Activated T-cell treated with anti-CD3 and anti-CD28 coated beads, Interleukin-2, amount 50 U/mL, for 4 hours (primary cell): Measurements from ENCODE around the gene ZBTB7A. TPM values are rescaled to one million over a fixed set of nuclear protein-coding genes. Genes with fewer than 3 reads are reported as not detected.
"Not testable (repeated sequence)": the region's sequence is repeated elsewhere in the genome, so short reads cannot be mapped to it uniquely, and the experiment has no call there.

ENCODE experiments used
- ATAC-seq, 2 donors: fragments of 200-7000 bp; cut with Tn5 transposase; one replicate each; pipeline ENCODE4 v1.10.0; 2021
- DNase-seq: peaks from one replicate; pipeline ENCODE4 v3.0.0-alpha.2; 2020
- H3K27me3 Mint-ChIP-seq: one replicate; pipeline ENCODE4 v1.8.0; 2021; ENCODE audit warnings: low read depth, mixed read lengths
- H3K36me3 Mint-ChIP-seq: one replicate; pipeline ENCODE4 v1.8.0; 2022; ENCODE audit warnings: mixed read lengths; ENCODE audit not compliant: insufficient read depth
- H3K4me1 Mint-ChIP-seq: one replicate; pipeline ENCODE4 v1.8.0; 2021; ENCODE audit warnings: low read depth, mixed read lengths
- H3K4me3 Mint-ChIP-seq: one replicate; pipeline ENCODE4 v1.8.0; 2021; ENCODE audit warnings: mild to moderate bottlenecking, moderate library complexity, mixed read lengths
- H3K9me3 Mint-ChIP-seq: one replicate; pipeline ENCODE4 v1.8.0; 2021; ENCODE audit warnings: mixed read lengths
- total RNA-seq, 3 donors: library from RNA; stranded (reverse); gene quantifications; one replicate each; pipeline ENCODE4 v1.2.1, GENCODE V29; 2021

ZBTB7A gene
- total RNA-seq, 3 donors from 2014 or later, result 46.6 to 49.6 (median 47.4) TPM

DNA sequence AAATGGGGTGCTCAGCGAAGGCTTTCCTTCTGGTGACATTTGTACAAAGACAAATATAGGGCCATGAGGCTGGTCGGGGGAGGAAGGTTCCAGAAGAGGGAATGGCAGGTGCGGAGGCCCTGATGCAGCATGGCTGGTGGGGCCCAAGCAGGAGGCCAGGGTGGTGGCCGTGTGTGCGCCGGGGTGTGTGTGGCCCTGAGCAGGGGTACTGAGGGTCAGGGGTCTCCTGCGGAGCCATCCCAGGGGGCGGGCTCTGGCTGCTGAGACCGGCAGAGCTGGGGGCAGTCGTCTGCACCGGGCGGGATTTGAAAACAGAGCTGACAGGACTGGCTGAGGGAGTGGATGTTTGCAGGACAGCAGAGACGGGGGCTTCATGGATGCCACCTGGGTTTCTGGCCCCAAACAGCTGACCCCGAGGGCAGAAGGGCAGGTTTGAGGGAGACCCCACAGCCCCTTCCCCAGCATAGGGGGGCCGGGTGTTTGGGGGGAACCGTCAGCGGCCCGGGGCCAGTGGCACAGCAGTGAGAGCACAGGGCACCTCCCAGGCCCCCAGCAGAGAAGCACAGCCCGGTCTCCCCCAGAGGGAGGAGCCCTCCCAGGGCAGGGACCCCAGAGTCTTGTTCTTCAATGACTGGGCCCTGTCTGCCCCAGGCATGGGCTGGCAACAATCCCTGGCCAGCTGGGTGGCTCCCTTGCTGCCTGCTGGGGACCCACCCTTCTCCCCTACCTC lies 47.8 kb downstream of the ZBTB7A start:
- no peak for ATAC-seq
- Mint-ChIP-seq H3K4me3 (no peak overlapping the region), H3K4me1 (peaks cover 3% of the 10 kb centered on the region), H3K27me3 (no peaks in the 10 kb centered on the region), H3K9me3 (no peaks in the 10 kb centered on the region), H3K36me3 (peaks cover 7% of the 10 kb centered on the region)
- DNase-seq, result no peak

- Mint-ChIP-seq H3K36me3 (peaks cover 7% of the 10 kb centered on the region), H3K4me1 (peaks cover 3% of the 10 kb centered on the region), H3K4me3 (no peak overlapping the region), H3K9me3 (no peaks in the 10 kb centered on the region), H3K27me3 (no peaks in the 10 kb centered on the region)
- no peak for DNase-seq
- no peak for ATAC-seq
Measured at GRCh38 chr19:4018140-4018613, 48.5 kb downstream of the ZBTB7A start.

DNA sequence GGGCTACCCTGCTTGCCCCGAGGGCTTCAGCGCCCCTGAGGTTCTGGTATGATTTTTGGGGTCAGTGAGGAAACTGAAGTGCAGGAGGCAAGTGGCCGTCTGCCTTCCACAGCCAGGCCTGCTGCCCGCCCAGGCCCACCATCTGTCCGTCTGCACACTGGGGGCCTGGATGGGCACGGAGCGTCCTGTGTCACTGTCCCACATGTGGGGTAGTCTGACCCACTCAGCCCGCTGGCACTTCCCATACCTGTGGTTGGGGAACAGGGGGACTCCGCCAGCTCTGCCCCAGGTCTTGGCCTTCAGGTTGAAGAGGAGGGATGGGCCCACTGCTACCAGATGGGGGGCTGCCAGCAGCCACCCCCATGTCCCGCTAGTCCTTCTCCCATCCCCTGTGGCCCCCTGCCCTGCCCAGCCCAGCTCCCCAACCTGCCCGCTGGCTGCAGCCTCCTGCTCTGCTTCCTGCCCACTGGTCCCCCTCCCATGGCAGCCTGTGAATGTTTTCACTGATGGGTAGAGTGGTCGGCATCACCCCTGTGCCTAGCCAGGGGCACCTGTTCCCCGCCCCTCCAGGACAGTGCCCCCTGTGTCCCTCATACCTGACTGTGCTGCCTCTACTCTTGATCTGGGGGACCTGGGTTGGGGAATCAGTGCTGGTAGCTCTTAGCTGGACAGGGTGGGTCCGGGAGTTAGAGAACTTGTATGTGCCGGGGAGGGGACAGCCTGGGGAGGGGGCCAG lies 49.6 kb downstream of the ZBTB7A start:
- Mint-ChIP-seq H3K4me3 (no peak overlapping the region), H3K9me3 (no peaks in the 10 kb centered on the region), H3K27me3 (no peaks in the 10 kb centered on the region), H3K36me3 (peaks cover 11% of the 10 kb centered on the region), H3K4me1 (peaks cover 8% of the 10 kb centered on the region)
- no peak for DNase-seq
- no peak for ATAC-seq

- ATAC-seq (no peak), DNase-seq (no peak)
- no peaks in the 10 kb centered on the region for H3K9me3 Mint-ChIP-seq
- peaks cover 9% of the 10 kb centered on the region for H3K36me3 Mint-ChIP-seq
- no peaks in the 10 kb centered on the region for H3K27me3 Mint-ChIP-seq
- H3K4me1 Mint-ChIP-seq, result peaks cover 8% of the 10 kb centered on the region
- H3K4me3 Mint-ChIP-seq, result no peak overlapping the region
Measured at GRCh38 chr19:4016486-4016885, 50.2 kb downstream of the ZBTB7A start.

DNA sequence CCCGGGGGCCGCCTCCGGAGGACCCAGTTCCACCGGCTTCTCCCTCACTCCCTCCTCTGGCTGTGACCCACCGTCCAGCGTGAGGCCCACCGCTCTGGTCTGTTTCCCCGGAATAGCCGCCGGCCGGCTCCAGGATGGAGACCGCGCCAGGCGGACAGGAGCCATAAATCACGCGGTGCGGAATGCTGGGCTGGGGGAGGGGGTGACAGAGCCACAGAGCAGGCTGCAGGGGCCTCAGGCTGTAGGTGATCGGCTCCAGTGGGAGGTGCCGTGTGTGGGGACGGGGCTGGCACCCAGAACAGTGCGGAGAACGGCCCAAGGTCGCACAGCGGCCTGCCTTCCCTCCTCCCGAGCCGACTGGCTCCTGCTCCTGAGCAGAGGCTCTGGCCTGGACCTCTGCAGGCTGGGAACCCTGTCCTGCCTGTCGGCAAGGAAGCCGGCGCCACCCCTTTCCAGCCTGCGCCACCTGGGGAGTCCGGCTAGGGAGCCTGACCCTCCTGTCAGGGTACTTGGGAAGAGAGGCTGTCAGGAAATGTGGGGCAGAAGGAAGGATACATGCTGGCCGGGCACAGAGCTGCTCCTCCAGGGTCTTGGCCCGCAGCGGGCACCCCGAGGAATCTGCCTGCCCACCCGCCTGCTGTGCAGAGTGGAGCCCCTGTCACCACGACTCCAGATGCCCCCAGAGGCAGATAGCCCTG lies 50.8 kb downstream of the ZBTB7A start:
- ATAC-seq (no peak), DNase-seq (no peak)
- Mint-ChIP-seq H3K27me3 (no peaks in the 10 kb centered on the region), H3K36me3 (peaks cover 8% of the 10 kb centered on the region), H3K4me1 (peaks cover 14% of the 10 kb centered on the region), H3K4me3 (no peak overlapping the region), H3K9me3 (no peaks in the 10 kb centered on the region)

DNA sequence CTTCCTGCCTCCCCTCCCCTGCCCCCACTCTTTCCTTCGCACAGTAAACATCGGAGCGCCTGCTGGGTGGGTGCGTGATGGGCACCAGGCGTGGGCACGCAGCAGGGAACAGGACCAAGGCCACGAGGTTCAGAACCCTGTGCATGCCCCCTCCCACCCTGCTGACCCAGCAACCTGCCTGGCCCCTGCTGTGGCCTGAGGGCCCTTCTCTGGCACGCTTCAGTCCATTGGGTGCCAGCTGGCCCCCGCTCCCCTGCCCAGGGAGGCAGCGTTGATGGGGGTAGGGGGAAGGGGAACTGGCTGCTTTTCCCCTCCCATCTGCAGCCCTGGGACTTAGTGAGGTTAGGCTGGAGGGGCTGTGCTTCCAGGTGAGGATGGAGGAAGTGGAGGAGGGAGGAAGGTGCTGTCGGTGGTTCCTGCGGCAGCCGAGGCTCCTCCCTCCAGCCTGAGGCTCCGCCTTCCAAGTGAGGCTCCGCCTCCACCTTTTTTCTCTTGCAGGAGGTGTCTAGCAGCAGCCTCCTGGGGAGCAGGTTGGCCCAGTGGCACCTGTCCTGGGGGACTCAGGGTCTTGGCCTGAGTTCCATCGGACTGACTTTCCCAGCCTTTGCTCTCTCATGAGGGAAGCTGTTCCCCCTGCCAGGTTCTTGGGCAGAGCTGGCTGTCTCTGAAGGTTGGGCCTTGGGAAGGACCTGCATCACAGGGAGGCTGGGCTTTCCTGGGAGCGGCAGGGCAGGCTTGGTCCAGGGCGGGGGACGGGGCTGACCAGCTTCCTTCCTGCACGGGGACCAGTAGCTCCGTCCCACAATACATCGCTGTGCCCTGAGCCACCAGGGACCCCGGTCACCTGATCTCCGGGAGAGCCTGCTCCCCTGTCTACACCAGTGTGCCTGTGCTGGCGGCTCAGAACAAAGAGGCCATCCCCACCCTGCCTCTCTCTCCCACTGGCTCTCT lies 51.9 kb downstream of the ZBTB7A start:
- no peaks in the 10 kb centered on the region for H3K9me3 Mint-ChIP-seq
- DNase-seq, result peak; percentile 23
- ATAC-seq, result peak; percentile 49 to 65

GRCh38 chr19:4013886-4014540 lies 52.7 kb downstream of the ZBTB7A start:
- Mint-ChIP-seq H3K4me3 (no peak overlapping the region), H3K36me3 (peaks cover 6% of the 10 kb centered on the region), H3K4me1 (peaks cover 26% of the 10 kb centered on the region), H3K27me3 (no peaks in the 10 kb centered on the region), H3K9me3 (no peaks in the 10 kb centered on the region)
- DNase-seq (no peak), ATAC-seq (no peak)

More for the DNA sequence above, 51.9 kb downstream of the ZBTB7A start:
- Mint-ChIP-seq H3K36me3 (peaks cover 6% of the 10 kb centered on the region), H3K27me3 (no peaks in the 10 kb centered on the region), H3K4me3 (no peak overlapping the region), H3K4me1 (peaks cover 19% of the 10 kb centered on the region)

GRCh38 chr19:4012975-4013634 lies 53.6 kb downstream of the ZBTB7A start:
- Mint-ChIP-seq H3K36me3 (peaks cover 6% of the 10 kb centered on the region), H3K27me3 (no peaks in the 10 kb centered on the region), H3K9me3 (no peaks in the 10 kb centered on the region), H3K4me3 (no peak overlapping the region), H3K4me1 (peaks cover 33% of the 10 kb centered on the region)
- ATAC-seq, result no peak
- no peak for DNase-seq

- no peak overlapping the region for H3K4me3 Mint-ChIP-seq
- peaks cover 6% of the 10 kb centered on the region for H3K36me3 Mint-ChIP-seq
- no peaks in the 10 kb centered on the region for H3K27me3 Mint-ChIP-seq
- ATAC-seq (no peak), DNase-seq (no peak)
- peaks cover 33% of the 10 kb centered on the region for H3K4me1 Mint-ChIP-seq
- H3K9me3 Mint-ChIP-seq, result no peaks in the 10 kb centered on the region
Measured at GRCh38 chr19:4012092-4012974, 54.4 kb downstream of the ZBTB7A start.

GRCh38 chr19:4011430-4011829 lies 55.3 kb downstream of the ZBTB7A start:
- ATAC-seq, H3K4me3 Mint-ChIP-seq, H3K27me3 Mint-ChIP-seq, H3K9me3 Mint-ChIP-seq, DNase-seq, H3K36me3 Mint-ChIP-seq: not testable (repeated sequence)
- peaks cover 33% of the 10 kb centered on the region for H3K4me1 Mint-ChIP-seq

DNA sequence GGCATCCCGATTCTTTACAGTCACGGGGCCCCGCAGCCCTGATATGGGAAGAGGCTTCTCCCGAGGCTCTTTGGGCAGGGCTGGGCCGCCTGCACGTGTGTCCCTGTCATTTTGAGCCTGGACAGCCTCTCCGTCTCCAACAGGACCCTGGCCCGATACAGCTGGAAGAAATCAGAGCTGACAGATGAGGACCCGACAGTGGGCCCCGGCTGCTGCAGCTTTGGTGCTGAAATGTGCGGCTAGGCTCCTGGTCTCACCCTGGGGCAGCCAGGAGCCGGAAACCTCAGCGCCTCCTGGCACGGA lies 55.9 kb downstream of the ZBTB7A start:
- Mint-ChIP-seq H3K27me3 (no peaks in the 10 kb centered on the region), H3K4me1 (peaks cover 36% of the 10 kb centered on the region), H3K4me3 (no peak overlapping the region), H3K36me3 (peaks cover 6% of the 10 kb centered on the region), H3K9me3 (no peaks in the 10 kb centered on the region)
- ATAC-seq (no peak), DNase-seq (no peak)

GRCh38 chr19:4009990-4010807 lies 56.5 kb downstream of the ZBTB7A start:
- no peaks in the 10 kb centered on the region for H3K27me3 Mint-ChIP-seq
- H3K4me1 Mint-ChIP-seq, result peaks cover 36% of the 10 kb centered on the region
- no peak for ATAC-seq
- H3K4me3 Mint-ChIP-seq, result no peak overlapping the region
- DNase-seq, result no peak
- peaks cover 6% of the 10 kb centered on the region for H3K36me3 Mint-ChIP-seq
- no peaks in the 10 kb centered on the region for H3K9me3 Mint-ChIP-seq
